ENCODE measurements around the gene CD63.

The CD63 gene

GRCh38 chr12:55703901-55704761 is 24.7 kb downstream of the CD63 start:
- no peak for DNase-seq

- no peak for DNase-seq
These were observed 25.5 kb downstream of the CD63 start for GRCh38 chr12:55703288-55703687.

- DNase-seq = no peak
These were observed 25.9 kb downstream of the CD63 start for GRCh38 chr12:55702861-55703260.

DNA sequence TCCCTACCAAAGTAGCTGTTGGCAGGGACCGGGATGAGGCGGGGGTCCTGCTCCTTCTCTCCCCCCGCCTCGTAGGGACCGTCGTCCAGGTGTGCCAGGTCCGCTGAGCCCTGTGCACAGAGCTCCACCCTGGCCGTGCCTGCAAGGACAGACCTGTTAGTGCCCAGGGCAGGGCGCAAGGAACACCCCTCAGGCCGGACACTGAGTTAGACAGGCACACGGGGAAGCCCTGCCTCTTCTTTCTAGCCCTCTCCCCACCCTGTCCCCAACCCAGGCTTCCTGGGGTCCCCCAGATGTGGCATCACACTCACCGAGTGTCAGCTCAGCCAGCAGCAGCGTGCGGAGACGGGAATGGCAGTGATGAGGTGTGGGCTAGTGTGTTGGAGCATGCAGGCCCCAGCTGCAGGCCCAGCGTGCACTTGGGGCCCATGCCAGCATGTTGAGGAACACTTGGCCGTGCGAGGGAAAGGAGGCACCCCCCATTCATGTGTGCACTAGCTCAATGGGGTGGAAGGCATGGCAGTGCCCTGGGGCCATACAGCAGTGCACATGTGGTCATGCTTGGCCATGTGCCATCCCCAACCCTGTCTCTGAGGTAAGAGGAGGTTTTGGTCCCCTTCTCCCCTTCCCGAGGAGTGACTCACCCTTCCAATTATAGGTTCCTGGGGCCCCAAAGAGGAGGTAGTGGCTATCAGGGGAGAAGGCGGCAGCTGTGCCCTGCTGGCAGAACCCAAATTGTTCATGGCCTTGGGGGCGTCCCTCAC is 28.4 kb downstream of the CD63 start:
- DNase-seq = no peak

GRCh38 chr12:55699471-55700055 is 29.2 kb downstream of the CD63 start:
- DNase-seq = no peak

- no peak for DNase-seq
These were observed 29.8 kb downstream of the CD63 start for GRCh38 chr12:55698965-55699364.

GRCh38 chr12:55698241-55698955 is 30.4 kb downstream of the CD63 start:
- DNase-seq = no peak

- DNase-seq = no peak
These were observed 31.1 kb downstream of the CD63 start for GRCh38 chr12:55697686-55698085.

DNA sequence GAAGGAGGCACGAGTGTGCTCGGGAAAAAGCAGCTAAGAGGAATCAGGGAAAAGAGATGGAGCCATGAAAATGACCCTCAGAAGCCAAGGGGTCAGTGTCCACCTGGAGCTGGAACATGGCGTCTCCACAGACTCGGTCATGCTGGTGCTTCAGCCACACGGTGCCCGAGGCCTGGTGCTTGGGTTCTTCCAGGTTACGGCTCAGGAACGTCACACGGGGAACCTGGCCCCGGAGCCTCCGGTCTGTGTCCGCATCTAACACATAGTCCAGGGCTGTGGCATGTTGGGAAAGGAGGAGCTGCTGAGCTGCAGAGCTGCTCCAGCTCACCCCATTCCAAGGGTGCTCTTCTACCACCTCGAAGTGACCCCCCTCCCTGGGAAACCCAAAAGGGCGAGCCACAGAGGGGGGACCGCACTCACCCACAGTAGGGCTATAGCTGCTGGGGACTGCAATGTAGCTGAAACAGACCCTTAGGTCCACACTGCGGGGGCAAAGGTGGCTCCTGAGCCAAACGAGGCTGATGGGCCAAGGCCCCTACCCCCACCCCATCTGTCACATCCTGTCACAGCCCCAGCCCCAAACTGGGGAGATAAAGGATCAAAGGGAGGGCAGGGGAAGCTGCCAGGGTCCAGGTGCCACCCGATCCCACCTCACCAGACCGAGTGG is 31.9 kb downstream of the CD63 start:
- DNase-seq = no peak

GRCh38 chr12:55696141-55696540 is 32.7 kb downstream of the CD63 start:
- DNase-seq = no peak

DNA sequence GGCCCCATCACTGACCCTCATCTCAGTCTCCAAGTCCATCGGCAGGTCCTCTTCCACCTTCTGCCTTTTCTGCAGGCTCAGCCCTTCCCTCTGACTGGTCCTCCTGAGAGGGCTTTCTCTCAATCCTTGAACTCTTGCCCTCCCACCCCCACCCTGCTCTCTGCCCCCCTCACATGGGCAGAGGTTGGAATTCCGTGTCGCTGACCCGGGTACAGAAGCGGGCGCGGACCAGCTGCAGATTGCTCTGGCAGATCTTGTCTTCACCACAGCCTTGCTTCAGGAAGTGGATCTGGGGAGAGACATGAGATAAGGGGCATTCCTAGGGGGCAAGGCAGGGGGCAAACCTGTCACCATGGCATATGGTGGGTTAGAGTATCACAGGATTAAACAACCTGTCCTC is 33.5 kb downstream of the CD63 start:
- no peak for DNase-seq

DNA sequence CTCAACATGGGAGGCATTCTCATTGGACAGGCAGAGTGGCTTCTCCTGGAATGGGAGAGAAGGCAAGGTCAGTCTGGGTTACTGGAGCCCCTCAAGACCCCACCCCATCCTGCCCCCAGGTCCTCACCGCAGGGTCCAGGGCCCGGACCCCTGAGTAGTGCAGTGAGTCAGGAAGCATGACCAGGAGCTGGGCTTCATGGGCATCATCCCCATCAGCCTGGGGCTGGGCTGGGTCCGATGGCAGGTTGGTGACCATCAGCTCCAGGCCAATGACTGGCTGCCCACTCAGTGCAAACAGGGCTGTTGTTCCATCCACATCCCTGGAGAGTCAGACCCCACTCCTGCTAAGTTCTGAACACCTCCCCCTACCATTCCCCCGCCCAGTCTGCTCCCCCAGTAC is 34.2 kb downstream of the CD63 start:
- no peak for DNase-seq

DNA sequence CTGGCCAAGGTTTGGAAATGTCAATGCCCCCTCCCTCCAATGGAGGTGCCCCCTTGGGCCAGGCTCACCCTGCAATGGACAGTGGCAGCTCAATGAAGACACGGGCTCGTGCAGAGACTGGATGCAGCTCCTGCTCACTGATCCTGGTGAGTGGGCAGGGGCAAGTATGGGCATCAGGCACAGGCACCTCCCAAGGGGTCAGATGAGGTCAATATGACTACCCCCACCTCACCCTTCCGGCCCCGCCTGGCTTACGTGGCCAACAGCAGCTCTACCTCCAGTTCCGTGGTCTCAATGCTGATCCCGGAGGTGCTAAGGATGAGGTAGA is 34.7 kb downstream of the CD63 start:
- no peak for DNase-seq

- DNase-seq = no peak
These were observed 35.3 kb downstream of the CD63 start for GRCh38 chr12:55693323-55694187.

GRCh38 chr12:55692631-55693322 is 36.0 kb downstream of the CD63 start:
- DNase-seq = no peak

DNA sequence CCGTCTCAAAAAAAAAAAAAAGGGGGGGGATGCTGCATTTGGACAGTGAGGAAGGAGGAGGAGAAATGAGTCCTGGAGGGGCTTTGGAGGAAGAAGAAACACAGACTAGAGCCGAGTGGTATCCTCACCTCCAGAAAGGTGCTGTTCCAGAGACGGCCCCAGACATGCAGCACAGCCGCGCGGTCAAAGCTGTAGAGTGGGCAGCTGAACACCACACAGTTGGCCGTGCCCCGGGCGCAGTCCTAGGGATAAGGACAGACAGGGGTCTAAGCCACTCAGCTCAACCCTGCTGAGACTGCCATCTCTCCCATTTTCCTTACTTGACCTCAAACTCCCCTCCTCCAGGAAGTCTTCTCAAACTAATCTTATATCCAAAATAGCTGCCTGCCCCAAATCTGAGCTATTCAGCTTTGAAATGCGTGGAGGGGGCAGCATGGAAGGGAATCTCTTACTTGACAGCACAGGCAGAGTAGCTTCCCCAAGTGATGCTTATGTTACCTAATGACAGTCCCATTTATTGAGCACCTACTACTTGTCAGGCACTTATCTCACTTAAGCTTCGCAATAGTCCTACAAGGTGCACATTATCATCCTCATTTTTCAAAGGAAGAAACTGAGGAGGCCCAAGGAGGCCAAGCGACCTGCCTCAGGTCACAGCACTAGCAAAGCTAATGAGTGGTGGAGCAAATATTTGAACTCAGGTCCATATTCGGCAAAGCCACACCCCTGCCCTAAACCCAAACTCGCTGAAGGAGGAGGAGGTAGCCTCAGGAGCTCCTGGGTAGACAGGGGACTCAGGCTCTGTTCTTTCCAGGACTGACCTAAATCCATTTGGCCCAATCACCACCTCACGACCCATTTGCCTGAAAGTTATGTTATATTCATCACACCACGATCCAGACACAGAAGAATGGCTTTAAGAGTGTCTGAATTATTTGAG is 39.8 kb downstream of the CD63 start:
- DNase-seq = no peak

- no peak for DNase-seq
These were observed 41.1 kb downstream of the CD63 start for GRCh38 chr12:55687746-55688145.

GRCh38 chr12:55686366-55687010 is 42.3 kb downstream of the CD63 start:
- DNase-seq = no peak

DNA sequence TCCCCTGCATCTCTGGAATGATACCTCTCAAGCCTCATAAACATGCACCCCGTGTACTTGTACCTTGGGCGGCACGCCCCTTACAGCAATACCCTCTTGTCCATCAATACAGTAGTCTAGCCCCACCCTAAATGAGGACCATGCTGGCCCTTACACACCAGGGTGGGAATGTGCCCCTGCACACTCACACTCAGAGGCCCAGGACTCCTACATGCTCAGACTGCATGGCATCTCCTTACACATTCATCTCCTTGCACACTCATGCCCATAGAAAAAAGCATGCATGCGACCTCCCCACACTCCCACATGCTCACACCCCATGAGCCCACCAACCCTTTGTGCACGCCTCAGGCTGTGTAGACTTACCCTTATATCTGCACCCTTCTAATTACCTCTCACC is 43.1 kb downstream of the CD63 start:
- no peak for DNase-seq
